ENCODE measurements around the gene RAB24.

RAB24 gene

GRCh38 chr5:177290816-177291596 lies 12.5 kb downstream of the RAB24 start:
- Histone ChIP-seq H3K79me2 (ENCODE audit: control insufficient read depth, low read length) (peaks cover 3% of the 10 kb centered on the region; the same call in 1 of the 2 replicates), H3K4me3 (ENCODE audit: low read length) (peak overlapping the region; percentile 37), H3K9me3 (ENCODE audit: control insufficient read depth, insufficient read depth, low read length) (no peaks in the 10 kb centered on the region), H3K4me1 (ENCODE audit: control insufficient read depth, low read length) (peaks cover 52% of the 10 kb centered on the region), H3F3A (ENCODE audit: control insufficient read depth, insufficient read depth) (peaks cover 18% of the 10 kb centered on the region), H4K20me1 (ENCODE audit: control insufficient read depth, insufficient read depth, low read depth, low read length) (no peaks in the 10 kb centered on the region), H3K27me3 (ENCODE audit: control insufficient read depth, low read length) (no peaks in the 10 kb centered on the region), H3K9me2 (replicated peaks; ENCODE audit: control insufficient read depth, low read length) (no peaks in the 10 kb centered on the region), H3K27ac (ENCODE audit: low read depth, low read length) (peak overlapping the region; percentile 87), H3K4me2 (ENCODE audit: low read length) (peak overlapping the region; percentile 57), H3K36me3 (ENCODE audit: control insufficient read depth, low read length) (peaks cover 96% of the 10 kb centered on the region)
- TF ChIP-seq CTCF (IDR thresholded peaks at IDR 0.05; ENCODE audit: low read depth, low read length, poor library complexity, severe bottlenecking) (no peak), EZH2phosphoT487 (IDR thresholded peaks at IDR 0.05; ENCODE audit: borderline replicate concordance, low read length) (no peak)

GRCh38 chr5:177288191-177288590 lies 15.3 kb downstream of the RAB24 start:
- no peak overlapping the region for H3K4me3 ChIP-seq (ENCODE audit: low read length)
- no peaks in the 10 kb centered on the region for H3K9me3 ChIP-seq (ENCODE audit: control insufficient read depth, insufficient read depth, low read length)
- no peak for TF ChIP-seq EZH2phosphoT487 (IDR thresholded peaks at IDR 0.05; ENCODE audit: borderline replicate concordance, low read length)
- TF ChIP-seq CTCF (IDR thresholded peaks at IDR 0.05; ENCODE audit: low read depth, low read length, poor library complexity, severe bottlenecking): no peak
- H3K4me2 ChIP-seq (ENCODE audit: low read length): no peak overlapping the region
- H3K9me2 ChIP-seq (replicated peaks; ENCODE audit: control insufficient read depth, low read length): no peaks in the 10 kb centered on the region
- H3K4me1 ChIP-seq (ENCODE audit: control insufficient read depth, low read length): peaks cover 46% of the 10 kb centered on the region
- no peak overlapping the region for H3K27ac ChIP-seq (ENCODE audit: low read depth, low read length)
- peaks cover 94% of the 10 kb centered on the region for H3K36me3 ChIP-seq (ENCODE audit: control insufficient read depth, low read length)
- peaks cover 3% of the 10 kb centered on the region; the same call in 1 of the 2 replicates for H3K79me2 ChIP-seq (ENCODE audit: control insufficient read depth, low read length)
- H4K20me1 ChIP-seq (ENCODE audit: control insufficient read depth, insufficient read depth, low read depth, low read length): no peaks in the 10 kb centered on the region
- H3F3A ChIP-seq (ENCODE audit: control insufficient read depth, insufficient read depth): peaks cover 18% of the 10 kb centered on the region
- H3K27me3 ChIP-seq (ENCODE audit: control insufficient read depth, low read length): no peaks in the 10 kb centered on the region

GRCh38 chr5:177276886-177277285 lies 26.6 kb downstream of the RAB24 start:
- H3K27ac ChIP-seq (ENCODE audit: low read depth, low read length): peak overlapping the region; percentile 89; the same call in 1 of the 2 replicates
- H3K4me1 ChIP-seq (ENCODE audit: control insufficient read depth, low read length): peaks cover 56% of the 10 kb centered on the region
- no peak overlapping the region for H3K4me3 ChIP-seq (ENCODE audit: low read length)
- H3K9me2 ChIP-seq (replicated peaks; ENCODE audit: control insufficient read depth, low read length): no peaks in the 10 kb centered on the region
- no peaks in the 10 kb centered on the region for H3K27me3 ChIP-seq (ENCODE audit: control insufficient read depth, low read length)
- 0 out of 2 replicates have a peak, but pooled peaks cover 4% of the 10 kb centered on the region for H3K9me3 ChIP-seq (ENCODE audit: control insufficient read depth, insufficient read depth, low read length)
- TF ChIP-seq EZH2phosphoT487 (IDR thresholded peaks at IDR 0.05; ENCODE audit: borderline replicate concordance, low read length) (no peak), CTCF (IDR thresholded peaks at IDR 0.05; ENCODE audit: low read depth, low read length, poor library complexity, severe bottlenecking) (no peak)
- no peak overlapping the region for H3K4me2 ChIP-seq (ENCODE audit: low read length)
- H3K36me3 ChIP-seq (ENCODE audit: control insufficient read depth, low read length): peaks cover 81% of the 10 kb centered on the region
- peaks cover 27% of the 10 kb centered on the region for H3F3A ChIP-seq (ENCODE audit: control insufficient read depth, insufficient read depth)
- H4K20me1 ChIP-seq (ENCODE audit: control insufficient read depth, insufficient read depth, low read depth, low read length): no peaks in the 10 kb centered on the region; the same call in 1 of the 2 replicates
- 0 out of 2 replicates have a peak, but pooled peaks cover 4% of the 10 kb centered on the region for H3K79me2 ChIP-seq (ENCODE audit: control insufficient read depth, low read length)
